NCI-H2029 (cell line): Measurements from ENCODE around the gene CYB561D2.

Experiments used
- DNase-seq: peaks from one replicate; lab custom pipeline; 2025; lab: John Stamatoyannopoulos, UW

CYB561D2 gene

DNA sequence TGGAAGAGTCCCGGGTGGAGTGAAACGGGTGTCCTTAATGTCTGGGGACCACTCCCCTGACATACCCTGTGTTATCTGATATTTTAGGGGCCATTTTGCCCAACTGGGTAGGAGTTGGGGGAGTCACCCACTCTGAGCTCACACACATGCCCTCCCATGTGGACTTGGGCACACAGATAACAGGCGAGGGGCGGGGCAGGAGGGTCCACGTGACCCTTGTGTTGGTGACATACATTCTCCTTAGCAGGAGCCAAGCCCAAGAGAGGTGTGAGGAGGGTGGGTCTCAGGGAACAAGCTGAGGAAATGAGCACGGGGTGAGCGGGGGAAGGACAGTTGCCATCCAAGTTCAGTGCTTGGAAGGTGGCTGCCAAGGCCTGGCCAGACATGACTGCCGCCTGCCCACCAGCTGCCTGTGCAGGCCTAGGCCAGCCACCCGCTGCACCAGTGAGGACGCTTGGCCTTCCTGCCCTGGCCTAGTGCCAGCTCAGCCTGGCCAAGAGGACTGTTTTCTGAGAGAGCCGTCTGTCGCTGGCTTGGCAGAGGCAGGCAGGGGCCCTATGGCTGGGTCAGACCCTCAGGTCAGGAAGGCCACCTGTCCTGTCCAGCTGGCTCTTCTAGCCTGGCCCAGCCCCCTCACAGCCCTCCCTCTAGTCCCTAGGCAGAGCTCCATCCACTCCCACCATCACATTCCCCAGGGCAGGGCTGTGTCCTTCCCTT, 40.0 kb downstream of the CYB561D2 start:
- DNase-seq = no peak

GRCh38 chr3:50392101-50392715, 41.5 kb downstream of the CYB561D2 start:
- no peak for DNase-seq

DNA sequence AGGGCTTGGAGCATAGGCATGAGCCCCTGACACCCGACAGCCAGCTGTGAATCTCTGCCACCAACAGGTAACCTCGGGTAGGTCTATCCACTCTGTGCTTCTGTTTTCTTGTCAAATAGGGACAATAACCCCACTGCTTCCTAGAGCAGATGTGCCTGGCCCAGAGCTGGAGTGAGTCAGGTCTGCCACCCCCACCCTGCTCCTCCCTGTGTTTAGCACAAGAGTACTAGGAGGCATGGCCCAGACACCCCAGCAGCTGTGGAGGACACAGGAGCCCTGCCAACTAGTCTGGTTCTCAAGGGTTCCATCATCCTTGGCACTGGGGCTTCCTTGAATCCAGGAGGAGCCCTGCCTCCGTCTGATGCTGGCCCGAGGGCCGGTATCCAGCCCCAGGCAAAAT, 42.4 kb downstream of the CYB561D2 start:
- DNase-seq = no peak

- DNase-seq = no peak
Observed at GRCh38 chr3:50395070-50395860, 44.6 kb downstream of the CYB561D2 start.

GRCh38 chr3:50396502-50396901, 45.8 kb downstream of the CYB561D2 start:
- no peak for DNase-seq

GRCh38 chr3:50401978-50402595, 51.4 kb downstream of the CYB561D2 start:
- no peak for DNase-seq
